Cardiac muscle cell (in vitro differentiated cells and primary cell): ENCODE data around the gene ATP11A. TPM values are rescaled to one million over a fixed set of nuclear protein-coding genes. Genes with fewer than 3 reads are reported as not detected.

Experiments used
- DNase-seq, 2 donors: peaks; one replicate each; pipeline versions ENCODE4 v3.0.0 to v3.0.0-alpha.2; 2010 to 2017; ENCODE audit warnings: low read depth in 1 of 2, low spot score in 1 of 2
- H3K27ac ChIP-seq: fragments of 200-600 bp; sonication (generic); 2 replicates; pipeline ENCODE4 v1.5.1; 2016
- H3K27me3 ChIP-seq: fragments of 200-600 bp; sonication (generic); 2 replicates; pipeline ENCODE4 v1.6.0; 2016; ENCODE audit warnings: control low read depth
- H3K36me3 ChIP-seq: fragments of 200-600 bp; sonication (generic); 2 replicates; pipeline ENCODE4 v1.5.1; 2016; ENCODE audit warnings: control low read depth
- H3K4me1 ChIP-seq: fragments of 200-600 bp; sonication (generic); 2 replicates; pipeline ENCODE4 v1.8.1; 2017; ENCODE audit warnings: low read depth, mild to moderate bottlenecking, mixed run types
- H3K4me3 ChIP-seq: fragments of 200-600 bp; sonication (generic); 2 replicates; pipeline ENCODE4 v1.5.1; 2016; ENCODE audit warnings: mild to moderate bottlenecking
- H3K9me3 ChIP-seq: fragments of 200-600 bp; sonication (generic); 2 replicates; pipeline ENCODE4 v1.5.1; 2017; ENCODE audit warnings: low read depth, mild to moderate bottlenecking, control low read depth
- polyA plus RNA-seq: library from polyadenylated mRNA; unstranded; fragments of >200 nt; fragmentation: Nextera tagmentation; extraction: Ambion mirVana; gene quantifications from 2 replicates; pipeline ENCODE4 v1.2.1, GENCODE V29; 2016
- total RNA-seq: library from RNA; depleted of rRNA; stranded (reverse); fragments of >200 nt; gene quantifications from 2 replicates; pipeline ENCODE4 v1.2.3, GENCODE V29; 2016
- TF ChIP-seq, protein P1 (sequence below): IDR thresholded peaks from 2 replicates; pipeline ENCODE4 v1.5.1; 2012; ENCODE audit warnings: low read depth, mild to moderate bottlenecking, low read length

ATP11A gene
- total and polyA plus RNA-seq, 2 experiments from 2014 or later = 38.0 to 42.9 TPM

DNA sequence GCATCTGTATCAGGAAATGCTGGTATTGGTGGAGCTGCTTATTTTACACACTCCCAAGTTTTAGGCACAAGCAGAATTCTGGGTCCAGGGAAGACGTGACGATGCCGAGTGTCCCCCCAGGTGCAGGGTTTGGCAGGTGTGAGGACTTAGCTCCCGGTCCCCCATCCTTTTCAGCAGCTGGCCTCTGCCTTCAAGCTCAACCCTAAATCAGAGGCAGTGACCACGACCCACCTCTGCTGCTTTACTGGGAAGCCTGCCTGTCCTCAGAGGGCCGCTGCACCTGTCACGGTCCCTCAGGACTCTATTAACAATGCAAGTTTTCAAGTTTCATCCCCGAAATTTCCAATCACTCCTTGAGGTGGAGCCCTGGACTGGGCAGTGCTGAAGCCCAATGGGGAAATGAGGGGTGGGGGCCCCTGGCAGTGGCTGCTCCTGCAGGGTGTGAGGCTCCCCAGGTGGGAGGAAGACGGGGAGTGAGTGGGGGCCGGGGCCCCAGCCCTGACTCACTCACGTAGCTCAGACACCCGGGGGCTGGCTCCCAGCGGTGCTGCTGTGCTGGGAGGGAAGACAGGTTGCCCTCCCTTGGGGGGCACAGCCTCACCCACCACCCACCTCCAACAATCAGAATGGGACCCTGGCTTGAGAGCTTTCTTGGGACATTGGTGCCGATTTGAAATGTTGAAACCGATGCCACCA is 186.6 kb downstream of the ATP11A start:
- TF ChIP-seq, protein P1, sequence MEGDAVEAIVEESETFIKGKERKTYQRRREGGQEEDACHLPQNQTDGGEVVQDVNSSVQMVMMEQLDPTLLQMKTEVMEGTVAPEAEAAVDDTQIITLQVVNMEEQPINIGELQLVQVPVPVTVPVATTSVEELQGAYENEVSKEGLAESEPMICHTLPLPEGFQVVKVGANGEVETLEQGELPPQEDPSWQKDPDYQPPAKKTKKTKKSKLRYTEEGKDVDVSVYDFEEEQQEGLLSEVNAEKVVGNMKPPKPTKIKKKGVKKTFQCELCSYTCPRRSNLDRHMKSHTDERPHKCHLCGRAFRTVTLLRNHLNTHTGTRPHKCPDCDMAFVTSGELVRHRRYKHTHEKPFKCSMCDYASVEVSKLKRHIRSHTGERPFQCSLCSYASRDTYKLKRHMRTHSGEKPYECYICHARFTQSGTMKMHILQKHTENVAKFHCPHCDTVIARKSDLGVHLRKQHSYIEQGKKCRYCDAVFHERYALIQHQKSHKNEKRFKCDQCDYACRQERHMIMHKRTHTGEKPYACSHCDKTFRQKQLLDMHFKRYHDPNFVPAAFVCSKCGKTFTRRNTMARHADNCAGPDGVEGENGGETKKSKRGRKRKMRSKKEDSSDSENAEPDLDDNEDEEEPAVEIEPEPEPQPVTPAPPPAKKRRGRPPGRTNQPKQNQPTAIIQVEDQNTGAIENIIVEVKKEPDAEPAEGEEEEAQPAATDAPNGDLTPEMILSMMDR = no peak
- DNase-seq = no peak

DNA sequence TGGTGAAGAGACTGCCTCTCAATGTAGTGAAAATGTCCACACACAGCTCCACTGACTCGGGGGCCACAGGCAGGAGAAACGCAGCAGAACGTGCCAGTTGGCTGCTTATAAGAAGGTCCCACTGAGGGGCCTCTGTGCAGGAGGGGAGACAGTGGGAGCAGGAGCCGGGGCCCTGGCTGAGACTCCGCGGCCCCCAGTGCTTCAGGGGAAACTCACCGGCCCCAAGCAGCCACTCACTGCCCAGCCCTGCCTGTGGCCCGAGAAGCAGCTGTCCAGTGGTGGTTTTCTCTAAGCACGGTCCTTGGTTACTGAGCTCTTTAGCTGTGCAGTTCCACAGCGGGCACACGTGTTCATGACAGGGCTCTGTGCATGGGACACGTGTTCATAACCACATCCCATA is 187.2 kb downstream of the ATP11A start:
- Histone ChIP-seq H3K4me1 (peaks cover 7% of the 10 kb centered on the region), H3K36me3 (peaks cover 30% of the 10 kb centered on the region), H3K9me3 (no peaks in the 10 kb centered on the region), H3K27ac (no peak overlapping the region), H3K27me3 (no peaks in the 10 kb centered on the region), H3K4me3 (no peak overlapping the region)
- DNase-seq = no peak
- TF ChIP-seq, protein P1 = no peak

More for the DNA sequence above, 186.6 kb downstream of the ATP11A start:
- H3K4me1 ChIP-seq = peaks cover 7% of the 10 kb centered on the region
- H3K4me3 ChIP-seq = no peak overlapping the region
- H3K27me3 ChIP-seq = no peaks in the 10 kb centered on the region
- H3K9me3 ChIP-seq = no peaks in the 10 kb centered on the region
- H3K27ac ChIP-seq = no peak overlapping the region
- peaks cover 32% of the 10 kb centered on the region for H3K36me3 ChIP-seq

DNA sequence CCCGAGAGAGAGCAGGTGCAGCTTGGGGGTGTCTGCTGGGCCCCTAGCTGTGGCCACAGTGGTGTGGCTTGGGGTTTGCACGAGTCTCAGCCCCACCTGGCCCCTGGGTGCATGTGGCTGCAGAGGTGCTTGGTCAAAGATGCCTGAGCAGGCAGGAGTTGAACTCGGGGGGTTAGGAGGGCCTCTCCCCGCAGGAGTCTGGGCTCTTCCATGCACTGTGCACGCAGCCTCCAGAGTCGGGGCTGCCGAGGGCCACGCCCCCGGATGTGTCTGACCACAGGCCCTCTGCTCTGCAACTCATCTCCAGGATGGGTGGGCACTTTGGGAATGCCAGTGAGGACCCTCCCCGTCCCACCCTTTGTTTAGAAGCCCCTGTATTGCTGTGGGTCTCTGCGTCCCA is 187.7 kb downstream of the ATP11A start:
- Histone ChIP-seq H3K27ac (no peak overlapping the region), H3K4me3 (no peak overlapping the region), H3K36me3 (peaks cover 32% of the 10 kb centered on the region), H3K9me3 (no peaks in the 10 kb centered on the region), H3K4me1 (peaks cover 7% of the 10 kb centered on the region), H3K27me3 (no peaks in the 10 kb centered on the region)
- no peak for DNase-seq
- TF ChIP-seq, protein P1 = no peak

DNA sequence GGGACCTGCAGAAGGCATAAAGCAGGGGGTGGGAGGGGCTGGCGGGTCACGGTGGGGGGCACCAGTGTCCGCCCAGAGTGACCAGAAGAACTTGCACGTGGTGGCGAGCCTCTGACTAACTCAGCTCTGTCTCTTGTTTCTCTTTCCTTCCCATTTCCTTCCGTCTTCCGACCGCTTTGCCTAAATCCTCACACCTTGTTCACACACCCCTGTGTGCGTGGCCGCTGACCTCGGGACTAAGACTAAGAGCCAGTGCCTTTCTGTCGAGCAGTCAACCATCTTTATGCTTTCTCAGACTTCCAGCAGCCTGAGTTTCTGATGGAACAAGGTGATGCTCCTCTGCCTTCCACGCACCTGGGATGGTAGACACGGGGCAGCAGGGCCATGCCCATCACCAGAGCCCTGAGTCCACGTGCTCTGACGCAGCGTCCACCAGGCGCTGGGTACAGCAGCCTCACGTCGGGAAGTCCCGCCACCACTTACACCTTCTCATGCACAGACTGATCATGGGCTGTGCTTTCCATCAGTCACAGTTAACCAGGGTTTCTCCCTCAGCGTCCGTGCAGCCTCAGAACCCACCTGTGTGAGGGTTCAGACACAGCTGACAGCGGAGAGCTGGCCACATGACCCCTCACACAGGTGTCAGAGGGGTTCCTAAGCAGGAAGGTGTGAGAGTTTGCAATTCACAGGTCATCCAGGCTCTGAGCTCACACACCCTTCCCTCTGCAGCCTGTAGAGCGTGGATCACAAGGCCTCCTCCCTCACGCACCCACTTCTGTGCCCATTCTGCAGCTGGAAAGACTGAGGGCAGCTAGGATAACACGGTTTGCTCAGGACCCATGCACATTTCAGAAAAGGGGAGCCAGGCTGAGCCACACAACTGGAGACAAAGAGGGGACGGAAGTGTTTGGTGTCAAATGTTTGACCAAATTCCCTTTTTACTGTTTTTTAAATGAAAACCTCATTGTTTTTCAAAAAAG is 188.4 kb downstream of the ATP11A start:
- no peak for DNase-seq

DNA sequence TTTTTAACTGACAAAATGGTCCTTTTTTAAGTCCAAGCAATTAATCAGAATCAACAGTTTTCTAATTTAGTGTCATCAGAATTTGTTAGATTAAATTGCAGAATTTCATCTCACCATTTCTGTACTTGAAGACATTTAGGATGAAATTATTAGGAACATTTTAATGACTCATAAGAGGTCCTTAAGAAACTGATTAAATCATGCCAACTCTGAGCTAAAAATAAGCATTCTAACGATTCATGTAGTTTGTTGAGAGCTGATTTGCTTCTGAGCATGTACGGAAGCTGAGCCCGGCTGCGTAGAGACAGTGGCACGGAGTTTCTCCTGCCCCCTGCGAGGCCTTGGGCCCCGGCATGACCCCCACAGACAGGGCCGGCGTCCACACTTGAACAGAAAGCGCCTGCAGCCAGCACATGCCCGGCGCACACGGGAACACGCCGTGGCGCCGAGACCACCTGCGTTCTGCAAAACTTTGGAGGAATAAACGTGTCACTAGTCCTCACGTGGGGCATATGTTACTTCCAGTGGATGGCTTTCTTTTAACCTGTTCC is 189.5 kb downstream of the ATP11A start:
- Histone ChIP-seq H3K4me3 (no peak overlapping the region), H3K36me3 (peaks cover 33% of the 10 kb centered on the region), H3K4me1 (peaks cover under 1% of the 10 kb centered on the region), H3K27me3 (no peaks in the 10 kb centered on the region), H3K27ac (peak overlapping the region; percentile 72), H3K9me3 (no peaks in the 10 kb centered on the region)
- TF ChIP-seq, protein P1 = no peak
- DNase-seq = peak in 1 of 2 donors; percentile 25

More for the DNA sequence above, 188.4 kb downstream of the ATP11A start:
- Histone ChIP-seq H3K27ac (no peak overlapping the region), H3K4me1 (peaks cover 7% of the 10 kb centered on the region), H3K9me3 (no peaks in the 10 kb centered on the region), H3K36me3 (peaks cover 34% of the 10 kb centered on the region), H3K4me3 (no peak overlapping the region), H3K27me3 (no peaks in the 10 kb centered on the region)
- TF ChIP-seq, protein P1 = no peak
